Loucy (cell line): ENCODE results near the gene ATG4D.
"Not testable (repeated sequence)": the region's sequence is repeated elsewhere in the genome, so short reads cannot be mapped to it uniquely, and the experiment has no call there.

ENCODE experiments used
- H2AFZ ChIP-seq: fragments of 200-600 bp; sonication (generic); 2 replicates; pipeline ENCODE4 v1.6.0; 2016; ENCODE audit warnings: antibody characterized with exemption, mild to moderate bottlenecking, low read length, moderate library complexity
- H3F3A ChIP-seq: fragments of 200-600 bp; 2 replicates; pipeline ENCODE4 v1.6.0; 2016; ENCODE audit warnings: antibody characterized with exemption, low read depth, mild to moderate bottlenecking
- H3K27me3 ChIP-seq: fragments of 200-600 bp; sonication (generic); 2 replicates; pipeline ENCODE4 v1.6.1; 2014; ENCODE audit warnings: low read length, mild to moderate bottlenecking; ENCODE audit not compliant: insufficient read depth, poor library complexity, severe bottlenecking
- H3K36me3 ChIP-seq: fragments of 200-600 bp; sonication (generic); 2 replicates; pipeline ENCODE4 v1.6.1; 2016; ENCODE audit warnings: low read length; ENCODE audit not compliant: insufficient read depth
- H3K4me1 ChIP-seq: fragments of 200-600 bp; sonication (generic); 2 replicates; pipeline ENCODE4 v1.5.1; 2014; ENCODE audit warnings: low read length, mild to moderate bottlenecking; ENCODE audit not compliant: insufficient read depth, poor library complexity, severe bottlenecking
- H3K4me2 ChIP-seq: fragments of 200-600 bp; sonication (generic); 2 replicates; pipeline ENCODE4 v1.6.0; 2014; ENCODE audit warnings: antibody characterized with exemption, low read length, low read depth, mild to moderate bottlenecking; ENCODE audit not compliant: poor library complexity, severe bottlenecking
- H3K4me3 ChIP-seq: fragments of 200-600 bp; sonication (generic); 2 replicates; pipeline ENCODE4 v1.5.1; 2014; ENCODE audit warnings: low read length, mild to moderate bottlenecking, mixed read lengths; ENCODE audit not compliant: poor library complexity, severe bottlenecking
- H3K79me2 ChIP-seq: fragments of 200-600 bp; sonication (generic); 2 replicates; pipeline ENCODE4 v1.6.1; 2014; ENCODE audit warnings: low read length; ENCODE audit not compliant: insufficient read depth
- H3K9ac ChIP-seq: fragments of 200-600 bp; sonication (generic); 2 replicates; pipeline ENCODE4 v1.6.0; 2014; ENCODE audit warnings: mild to moderate bottlenecking, low read depth, low read length, moderate library complexity; ENCODE audit not compliant: poor library complexity, severe bottlenecking
- H3K9me2 ChIP-seq: fragments of 200-600 bp; sonication (generic); replicated peaks from 2 replicates; pipeline ENCODE4 v1.6.1; 2016; ENCODE audit warnings: low read depth, low read length, mixed read lengths
- H3K9me3 ChIP-seq: fragments of 200-600 bp; sonication (generic); 2 replicates; pipeline ENCODE4 v1.6.1; 2014; ENCODE audit warnings: mild to moderate bottlenecking, antibody characterized with exemption, low read length, low read depth; ENCODE audit not compliant: insufficient read depth
- H4K20me1 ChIP-seq: fragments of 200-600 bp; sonication (generic); 2 replicates; pipeline ENCODE4 v1.6.0; 2014; ENCODE audit warnings: antibody characterized with exemption, low read length, mild to moderate bottlenecking; ENCODE audit not compliant: insufficient read depth, poor library complexity, severe bottlenecking
- CTCF ChIP-seq: fragments of 200-600 bp; sonication (generic); conservative IDR thresholded peaks from 2 replicates; pipeline ENCODE4 v1.5.1; 2014; ENCODE audit warnings: mild to moderate bottlenecking, antibody characterized with exemption, low read length
- EZH2phosphoT487 ChIP-seq: fragments of 200-600 bp; IDR thresholded peaks from 2 replicates; pipeline ENCODE4 v1.6.1; 2018; ENCODE audit warnings: antibody characterized with exemption, mild to moderate bottlenecking, moderate library complexity, borderline replicate concordance

The ATG4D gene

DNA sequence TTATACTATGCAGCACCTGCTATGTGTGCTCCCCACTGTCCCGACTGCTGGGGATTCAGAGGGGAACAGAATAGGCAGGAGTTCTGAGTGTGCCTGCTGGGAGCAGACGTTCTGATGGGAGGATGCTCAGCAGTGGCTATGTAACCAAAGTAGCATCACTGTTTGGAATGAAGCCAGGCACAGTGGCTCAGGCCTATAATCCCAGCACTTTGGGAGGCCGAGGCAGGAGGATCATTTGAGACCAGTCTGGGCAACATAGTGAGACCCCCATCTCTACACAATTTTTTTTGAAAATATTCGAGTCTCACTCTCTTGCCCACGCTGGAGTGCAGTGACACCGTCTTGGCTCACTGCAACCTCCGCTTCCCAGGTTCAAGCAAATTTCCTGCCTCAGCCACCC lies 6.0 kb downstream of the ATG4D start:
- Histone ChIP-seq H3K9me2 (no peaks in the 10 kb centered on the region), H3F3A (peaks cover 24% of the 10 kb centered on the region), H3K79me2 (peaks cover 68% of the 10 kb centered on the region), H3K4me1 (peaks cover 49% of the 10 kb centered on the region), H3K4me2 (no peak overlapping the region), H3K36me3 (peaks cover 54% of the 10 kb centered on the region; the same call in 1 of the 2 replicates), H2AFZ (no peak overlapping the region), H3K27me3 (no peaks in the 10 kb centered on the region), H3K9me3 (no peaks in the 10 kb centered on the region), H3K4me3 (no peak overlapping the region), H4K20me1 (peaks cover 12% of the 10 kb centered on the region), H3K9ac (no peak overlapping the region)
- TF ChIP-seq EZH2phosphoT487 = no peak
- TF ChIP-seq CTCF = no peak

- H3K4me2 ChIP-seq = no peak overlapping the region
- peaks cover 55% of the 10 kb centered on the region for H3K4me1 ChIP-seq
- H3K9ac ChIP-seq = no peak overlapping the region
- no peaks in the 10 kb centered on the region for H3K9me2 ChIP-seq
- H3K36me3 ChIP-seq = peaks cover 57% of the 10 kb centered on the region; the same call in 1 of the 2 replicates
- H3K27me3 ChIP-seq = no peaks in the 10 kb centered on the region
- peaks cover 30% of the 10 kb centered on the region for H3F3A ChIP-seq
- H3K79me2 ChIP-seq = peaks cover 66% of the 10 kb centered on the region
- H4K20me1 ChIP-seq = peaks cover 7% of the 10 kb centered on the region
- H2AFZ ChIP-seq = no peak overlapping the region
- H3K4me3 ChIP-seq = no peak overlapping the region
- H3K9me3 ChIP-seq = no peaks in the 10 kb centered on the region
- TF ChIP-seq CTCF (no peak), EZH2phosphoT487 (no peak)
Measured at GRCh38 chr19:10550336-10550735, 6.6 kb downstream of the ATG4D start.

DNA sequence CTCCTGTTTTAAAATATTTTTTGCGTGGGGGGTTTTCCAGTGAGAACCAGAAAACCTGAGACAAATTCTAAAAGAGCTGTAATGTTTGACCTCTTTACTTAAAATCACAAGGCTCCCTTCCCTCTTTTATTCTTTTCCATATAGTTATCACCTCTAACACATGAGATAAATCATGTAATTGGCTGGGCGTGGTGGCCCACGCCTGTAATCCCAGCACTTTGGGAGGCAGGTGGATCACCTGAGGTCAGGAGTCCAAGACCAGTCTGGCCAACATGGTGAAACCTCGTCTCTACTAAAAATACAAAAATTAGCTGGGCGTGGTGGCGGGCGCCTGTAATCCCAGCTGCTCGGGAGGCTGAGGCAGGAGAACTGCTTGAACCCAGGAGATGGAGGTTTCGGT lies 7.3 kb downstream of the ATG4D start:
- Histone ChIP-seq H3F3A (peaks cover 36% of the 10 kb centered on the region), H3K36me3 (peaks cover 63% of the 10 kb centered on the region; the same call in 1 of the 2 replicates), H3K79me2 (peaks cover 66% of the 10 kb centered on the region), H3K4me1 (peaks cover 55% of the 10 kb centered on the region)
- H4K20me1 ChIP-seq, H3K4me2 ChIP-seq, H2AFZ ChIP-seq, H3K27me3 ChIP-seq, H3K9ac ChIP-seq, H3K9me2 ChIP-seq, H3K9me3 ChIP-seq, H3K4me3 ChIP-seq: not testable (repeated sequence)

DNA sequence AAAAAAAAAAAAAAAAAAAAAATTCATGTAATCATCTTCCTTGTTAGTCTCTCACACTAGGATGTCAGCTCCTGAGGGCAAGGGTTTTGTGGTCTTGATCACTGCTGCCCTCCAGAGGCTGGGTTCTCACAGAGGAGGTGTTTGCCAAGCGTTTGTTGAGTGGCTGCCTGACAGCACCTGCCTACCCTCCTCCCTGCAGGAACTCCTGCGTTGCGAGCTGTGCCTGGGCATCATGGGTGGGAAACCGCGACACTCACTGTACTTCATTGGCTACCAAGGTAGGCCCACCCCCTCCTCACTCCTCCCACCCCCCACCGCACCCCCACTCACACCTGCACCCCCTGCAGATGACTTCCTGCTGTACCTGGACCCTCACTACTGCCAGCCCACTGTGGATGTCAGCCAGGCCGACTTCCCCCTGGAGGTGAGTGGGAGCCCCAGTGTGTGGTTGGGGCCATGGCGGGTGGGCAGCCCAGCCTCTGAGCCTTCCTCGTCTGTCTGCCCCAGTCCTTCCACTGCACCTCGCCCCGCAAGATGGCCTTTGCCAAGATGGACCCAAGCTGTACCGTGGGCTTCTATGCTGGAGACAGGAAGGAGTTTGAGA lies 8.1 kb downstream of the ATG4D start:
- Histone ChIP-seq H3K4me1 (peaks cover 57% of the 10 kb centered on the region), H2AFZ (no peak overlapping the region), H3K9me2 (no peaks in the 10 kb centered on the region), H4K20me1 (no peaks in the 10 kb centered on the region), H3K4me2 (peak overlapping the region; percentile 77), H3K27me3 (no peaks in the 10 kb centered on the region), H3K79me2 (peaks cover 63% of the 10 kb centered on the region), H3F3A (peaks cover 36% of the 10 kb centered on the region), H3K9ac (peak overlapping the region; percentile 78), H3K9me3 (no peaks in the 10 kb centered on the region), H3K4me3 (peak overlapping the region; percentile 58), H3K36me3 (peaks cover 66% of the 10 kb centered on the region; the same call in 1 of the 2 replicates)
- peak; percentile 43; the same call in 1 of the 2 replicates for TF ChIP-seq CTCF
- TF ChIP-seq EZH2phosphoT487 = no peak
